GM23338 (cell line): Measurements from ENCODE around the gene LINC00632. TPM values are rescaled to one million over a fixed set of nuclear protein-coding genes. Genes with fewer than 3 reads are reported as not detected.

ENCODE experiments used
- ATAC-seq: fragments of 200-7000 bp; cut with Tn5 transposase; 3 replicates; pipeline ENCODE4 v1.9.1; 2020
- DNase-seq: peaks from one replicate; pipeline ENCODE4 v3.0.0-alpha.2; 2015; ENCODE audit warnings: low spot score
- H2AFZ ChIP-seq: fragments of 200-600 bp; sonication (generic); 2 replicates; pipeline ENCODE4 v1.8.0; 2016; ENCODE audit warnings: antibody characterized with exemption, mild to moderate bottlenecking, moderate library complexity
- H3F3A ChIP-seq: fragments of 200-600 bp; sonication (generic); replicated peaks from 2 replicates; pipeline ENCODE4 v1.8.0; 2017; ENCODE audit warnings: antibody characterized with exemption, mixed run types, low read depth
- H3K27ac ChIP-seq: fragments of 200-600 bp; sonication (generic); 2 replicates; pipeline ENCODE4 v1.6.1; 2016; ENCODE audit warnings: low read depth
- H3K27me3 ChIP-seq: fragments of 200-600 bp; sonication (generic); 2 replicates; pipeline ENCODE4 v1.8.0; 2016; ENCODE audit warnings: mild to moderate bottlenecking, mixed run types, moderate library complexity; ENCODE audit not compliant: insufficient read depth
- H3K36me3 ChIP-seq: fragments of 200-600 bp; sonication (generic); 2 replicates; pipeline ENCODE4 v1.8.0; 2016; ENCODE audit warnings: mild to moderate bottlenecking; ENCODE audit not compliant: insufficient read depth
- H3K4me1 ChIP-seq: fragments of 200-600 bp; sonication (generic); 2 replicates; pipeline ENCODE4 v1.8.0; 2016; ENCODE audit warnings: mild to moderate bottlenecking, moderate library complexity; ENCODE audit not compliant: insufficient read depth
- H3K4me2 ChIP-seq: fragments of 200-600 bp; sonication (generic); 2 replicates; pipeline ENCODE4 v1.7.1; 2017; ENCODE audit warnings: mixed run types
- H3K4me3 ChIP-seq: fragments of 200-600 bp; sonication (generic); 2 replicates; pipeline ENCODE4 v1.6.1; 2016; ENCODE audit warnings: mixed run types
- H3K79me2 ChIP-seq: fragments of 200-600 bp; sonication (generic); replicated peaks from 2 replicates; pipeline ENCODE4 v1.8.0; 2017; ENCODE audit warnings: mild to moderate bottlenecking; ENCODE audit not compliant: insufficient read depth
- H3K9me2 ChIP-seq: fragments of 200-600 bp; sonication (generic); 2 replicates; pipeline ENCODE4 v1.8.0; 2017; ENCODE audit not compliant: insufficient read depth
- H4K20me1 ChIP-seq: fragments of 200-600 bp; sonication (generic); replicated peaks from 2 replicates; pipeline ENCODE4 v1.8.0; 2017; ENCODE audit warnings: mild to moderate bottlenecking; ENCODE audit not compliant: insufficient read depth
- H3K27ac Mint-ChIP-seq: 2 replicates; pipeline ENCODE4 v1.8.0; 2020; ENCODE audit warnings: inconsistent platforms, mild to moderate bottlenecking, moderate library complexity, mixed read lengths
- H3K27me3 Mint-ChIP-seq: 3 replicates; pipeline ENCODE4 v1.8.0; 2022; ENCODE audit warnings: low read depth, mild to moderate bottlenecking, moderate library complexity, mixed read lengths, inconsistent platforms; ENCODE audit not compliant: insufficient read depth, poor library complexity
- H3K36me3 Mint-ChIP-seq: 3 replicates; pipeline ENCODE4 v1.8.0; 2021; ENCODE audit warnings: low read depth, mild to moderate bottlenecking, inconsistent platforms, moderate library complexity, mixed read lengths
- H3K4me1 Mint-ChIP-seq: 3 replicates; pipeline ENCODE4 v1.8.0; 2020; ENCODE audit warnings: mild to moderate bottlenecking, inconsistent platforms, mixed read lengths
- H3K4me3 Mint-ChIP-seq: 3 replicates; pipeline ENCODE4 v1.8.0; 2021; ENCODE audit warnings: moderate library complexity, mild to moderate bottlenecking, inconsistent platforms, mixed read lengths
- H3K9me3 Mint-ChIP-seq: 3 replicates; pipeline ENCODE4 v1.8.0; 2020; ENCODE audit warnings: moderate library complexity, mild to moderate bottlenecking, inconsistent platforms, mixed read lengths
- CTCF ChIP-seq, 2 experiments: fragments of 200-600 bp in 1 of 2; sonication (generic) in 1 of 2; conservative IDR thresholded peaks; 2 replicates each; pipeline versions ENCODE4 v1.5.1 to v1.6.1; 2016 to 2017; ENCODE audit warnings: antibody characterized with exemption in 2 of 2, low read depth in 2 of 2, mild to moderate bottlenecking in 2 of 2, moderate library complexity in 1 of 2
- EZH2 ChIP-seq: fragments of 200-600 bp; sonication (generic); IDR thresholded peaks from one replicate; pipeline ENCODE4 v1.8.0; 2017; ENCODE audit warnings: antibody characterized with exemption, mild to moderate bottlenecking, low read depth; ENCODE audit not compliant: unreplicated experiment
- JUNB ChIP-seq: IDR thresholded peaks from one replicate; pipeline ENCODE4 v1.6.1; 2016; ENCODE audit warnings: antibody characterized with exemption; ENCODE audit not compliant: unreplicated experiment
- POLR2AphosphoS5 ChIP-seq: IDR thresholded peaks from 2 replicates; pipeline ENCODE4 v1.6.1; 2016; ENCODE audit warnings: antibody characterized with exemption, low read depth
- STAT1 ChIP-seq: IDR thresholded peaks from one replicate; pipeline ENCODE4 v1.6.1; 2016; ENCODE audit warnings: antibody characterized with exemption; ENCODE audit not compliant: unreplicated experiment
- ZNF114 ChIP-seq: fragments of 250-450 bp; sonication (Bioruptor Pico); IDR thresholded peaks from 2 replicates; pipeline ENCODE4 v1.5.0; 2020; ENCODE audit warnings: mild to moderate bottlenecking, moderate library complexity
- polyA plus RNA-seq: library from polyadenylated mRNA; unstranded; fragments of >200 nt; fragmentation: Nextera tagmentation; extraction: Ambion mirVana; gene quantifications from 2 replicates; pipeline ENCODE4 v1.2.1, GENCODE V29; 2016
- total RNA-seq: library from RNA; depleted of rRNA; stranded (reverse); fragments of >200 nt; shearing (Covaris generic); gene quantifications from 2 replicates; pipeline ENCODE4 v1.2.3, GENCODE V29; 2014

The LINC00632 gene
- total and polyA plus RNA-seq, 2 experiments from 2014 or later: 10.9 to 25.2 TPM

GRCh38 chrX:140697618-140698017 is 11.9 kb upstream of the LINC00632 start:
- no peak overlapping the region for H2AFZ ChIP-seq
- no peaks in the 10 kb centered on the region for H3K79me2 ChIP-seq
- H3K4me1 Mint-ChIP-seq: no peaks in the 10 kb centered on the region
- ATAC-seq: no peak
- peak; percentile 6 for DNase-seq
- H3K27me3 ChIP-seq: no peaks in the 10 kb centered on the region
- no peak overlapping the region for H3K27ac Mint-ChIP-seq
- TF ChIP-seq ZNF114 (CRISPR knock-in tag): no peak
- peak; percentile 47 to 57; a peak in 3 of 4 replicates for TF ChIP-seq CTCF (conservative IDR thresholded peaks at IDR 0.05; ENCODE audit: low read depth in 2 of 2)
- H4K20me1 ChIP-seq: no peaks in the 10 kb centered on the region
- H3F3A ChIP-seq: no peaks in the 10 kb centered on the region
- H3K4me3 ChIP-seq: no peak overlapping the region
- H3K27ac ChIP-seq: no peak overlapping the region
- no peak overlapping the region for H3K4me2 ChIP-seq
- no peaks in the 10 kb centered on the region for H3K36me3 ChIP-seq
- no peak overlapping the region for H3K4me3 Mint-ChIP-seq
- H3K27me3 Mint-ChIP-seq: peaks cover 1% of the 10 kb centered on the region
- no peaks in the 10 kb centered on the region for H3K4me1 ChIP-seq
- H3K36me3 Mint-ChIP-seq: no peaks in the 10 kb centered on the region
- H3K9me2 ChIP-seq: no peaks in the 10 kb centered on the region
- H3K9me3 Mint-ChIP-seq: no peaks in the 10 kb centered on the region

GRCh38 chrX:140701480-140701879 is 8.1 kb upstream of the LINC00632 start:
- peak; percentile 35 for DNase-seq

More at GRCh38 chrX:140701480-140701879, 8.1 kb upstream of the LINC00632 start:
- Histone ChIP-seq H3K4me3 (no peak overlapping the region), H3K27me3 (no peaks in the 10 kb centered on the region), H3K27ac (no peak overlapping the region), H3K4me2 (no peak overlapping the region), H2AFZ (no peak overlapping the region), H3K9me2 (no peaks in the 10 kb centered on the region), H3K4me1 (no peaks in the 10 kb centered on the region), H3K36me3 (no peaks in the 10 kb centered on the region), H4K20me1 (no peaks in the 10 kb centered on the region), H3F3A (no peaks in the 10 kb centered on the region), H3K79me2 (no peaks in the 10 kb centered on the region)
- Mint-ChIP-seq H3K36me3 (no peaks in the 10 kb centered on the region), H3K4me3 (no peak overlapping the region), H3K27me3 (peaks cover 1% of the 10 kb centered on the region), H3K9me3 (no peaks in the 10 kb centered on the region), H3K4me1 (no peaks in the 10 kb centered on the region), H3K27ac (no peak overlapping the region)
- TF ChIP-seq CTCF (conservative IDR thresholded peaks at IDR 0.05; ENCODE audit: low read depth in 2 of 2): peak; percentile 36 to 50
- TF ChIP-seq STAT1: no peak
- TF ChIP-seq JUNB: no peak
- TF ChIP-seq POLR2AphosphoS5: no peak
- no peak for TF ChIP-seq EZH2
- no peak for ATAC-seq
